SK-N-SH treated with all-trans-retinoic acid at 6 μM for 48 hours (cell line): ENCODE results near the gene ATN1.

Experiments used
- ATAC-seq: fragments of 200-7000 bp; cut with Tn5 transposase; 3 replicates; pipeline ENCODE4 v1.9.1; 2020; ENCODE audit warnings: mild to moderate bottlenecking, moderate library complexity
- ARNTL ChIP-seq: fragments of 450-650 bp; formaldehyde crosslinking; IDR thresholded peaks from 2 replicates; pipeline ENCODE4 v1.5.0; 2020; ENCODE audit warnings: low read depth, mild to moderate bottlenecking, moderate library complexity, borderline replicate concordance
- CSDC2 ChIP-seq: fragments of 250-450 bp; sonication (Bioruptor Pico); IDR thresholded peaks from 2 replicates; pipeline ENCODE4 v1.5.0; 2020; ENCODE audit warnings: mild to moderate bottlenecking, moderate library complexity
- ESRRG ChIP-seq: fragments of 250-450 bp; sonication (Bioruptor Pico); IDR thresholded peaks from 2 replicates; pipeline ENCODE4 v1.6.1; 2021; ENCODE audit warnings: mild to moderate bottlenecking
- GLIS3 ChIP-seq: fragments of 250-450 bp; sonication (Bioruptor Pico); IDR thresholded peaks from 2 replicates; pipeline ENCODE4 v1.5.0; 2020; ENCODE audit warnings: mild to moderate bottlenecking, moderate library complexity
- ISL1 ChIP-seq: fragments of 250-450 bp; sonication (Bioruptor Pico); IDR thresholded peaks from 2 replicates; pipeline ENCODE4 v2.1.2; 2022; ENCODE audit warnings: mild to moderate bottlenecking, moderate library complexity
- OSR1 ChIP-seq: fragments of 250-450 bp; sonication (Bioruptor Pico); IDR thresholded peaks from 2 replicates; pipeline ENCODE4 v1.8.0; 2022; ENCODE audit warnings: moderate library complexity, mild to moderate bottlenecking, inconsistent platforms
- PATZ1 ChIP-seq: fragments of 250-450 bp; sonication (Bioruptor Pico); IDR thresholded peaks from 2 replicates; pipeline ENCODE4 v1.8.0; 2020; ENCODE audit warnings: mild to moderate bottlenecking, moderate library complexity, borderline replicate concordance
- POU6F1 ChIP-seq: fragments of 250-450 bp; sonication (Bioruptor Pico); IDR thresholded peaks from 2 replicates; pipeline ENCODE4 v1.8.0; 2021; ENCODE audit warnings: low read depth, mild to moderate bottlenecking, moderate library complexity, borderline replicate concordance
- PPARA ChIP-seq: fragments of 250-450 bp; sonication (Bioruptor Pico); IDR thresholded peaks from 2 replicates; pipeline ENCODE4 v1.5.0; 2020; ENCODE audit warnings: mild to moderate bottlenecking, borderline replicate concordance
- RARB ChIP-seq: fragments of 250-450 bp; sonication (Bioruptor Pico); IDR thresholded peaks from 2 replicates; pipeline ENCODE4 v1.8.0; 2021; ENCODE audit warnings: mild to moderate bottlenecking, moderate library complexity
- SNAI2 ChIP-seq: fragments of 250-450 bp; sonication (Bioruptor Pico); IDR thresholded peaks from 2 replicates; pipeline ENCODE4 v1.5.0; 2020; ENCODE audit warnings: mild to moderate bottlenecking, moderate library complexity
- TCF4 ChIP-seq: fragments of 250-450 bp; sonication (Bioruptor Pico); IDR thresholded peaks from 2 replicates; pipeline ENCODE4 v1.8.0; 2021; ENCODE audit warnings: mild to moderate bottlenecking, moderate library complexity, borderline replicate concordance
- ZC3H10 ChIP-seq: fragments of 250-450 bp; sonication (Bioruptor Pico); IDR thresholded peaks from 2 replicates; pipeline ENCODE4 v1.5.1; 2021; ENCODE audit warnings: mild to moderate bottlenecking, moderate library complexity
- ZFP3 ChIP-seq: fragments of 250-450 bp; sonication (Bioruptor Pico); IDR thresholded peaks from 2 replicates; pipeline ENCODE4 v1.5.0; 2020; ENCODE audit warnings: mild to moderate bottlenecking, moderate library complexity
- ZFP30 ChIP-seq: fragments of 450-650 bp; formaldehyde crosslinking; IDR thresholded peaks from 2 replicates; pipeline ENCODE4 v1.5.0; 2022; ENCODE audit warnings: mild to moderate bottlenecking, moderate library complexity
- ZNF565 ChIP-seq: fragments of 450-650 bp; formaldehyde crosslinking; conservative IDR thresholded peaks from 2 replicates; pipeline ENCODE4 v1.5.0; 2020; ENCODE audit warnings: low read depth, mild to moderate bottlenecking, moderate library complexity
- ZNF70 ChIP-seq: fragments of 450-650 bp; formaldehyde crosslinking; IDR thresholded peaks from 2 replicates; pipeline ENCODE4 v1.5.0; 2020; ENCODE audit warnings: mild to moderate bottlenecking, moderate library complexity
- ZNF8 ChIP-seq: fragments of 450-650 bp; formaldehyde crosslinking; IDR thresholded peaks from 2 replicates; pipeline ENCODE4 v1.5.0; 2020; ENCODE audit warnings: mild to moderate bottlenecking, moderate library complexity

The ATN1 gene

DNA sequence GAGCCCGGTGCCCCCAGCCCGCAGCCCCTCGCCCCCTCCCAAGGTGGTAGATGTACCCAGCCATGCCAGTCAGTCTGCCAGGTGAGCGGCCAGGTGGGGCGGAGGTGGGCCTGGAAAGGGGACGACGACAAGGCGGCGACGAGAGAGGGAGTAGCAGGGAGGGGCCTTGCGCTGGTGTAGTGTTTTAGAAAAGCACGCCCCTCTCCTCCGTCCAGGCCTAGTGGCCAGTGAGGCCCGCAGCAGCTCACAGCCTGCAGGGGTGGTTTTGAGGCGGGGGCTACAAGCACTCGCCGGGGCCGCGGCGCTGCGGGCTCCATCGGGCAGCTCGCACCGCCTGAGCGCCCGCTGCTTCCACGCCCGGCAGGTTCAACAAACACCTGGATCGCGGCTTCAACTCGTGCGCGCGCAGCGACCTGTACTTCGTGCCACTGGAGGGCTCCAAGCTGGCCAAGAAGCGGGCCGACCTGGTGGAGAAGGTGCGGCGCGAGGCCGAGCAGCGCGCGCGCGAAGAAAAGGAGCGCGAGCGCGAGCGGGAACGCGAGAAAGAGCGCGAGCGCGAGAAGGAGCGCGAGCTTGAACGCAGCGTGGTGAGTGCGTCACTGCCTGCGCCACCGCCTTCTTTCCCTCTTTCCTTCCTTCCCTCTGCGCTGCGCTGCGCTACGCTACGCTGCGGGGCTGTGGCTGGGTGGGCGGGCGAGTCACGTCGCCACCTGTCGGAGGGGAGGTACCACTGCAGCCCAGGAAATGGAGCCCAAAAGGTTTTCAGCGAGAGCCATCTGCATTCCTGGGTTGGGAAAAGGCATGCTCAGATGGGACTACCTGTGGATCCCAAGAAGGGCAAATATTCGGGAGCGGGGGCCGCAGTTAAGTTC lies 10.0 kb downstream of the ATN1 start:
- ATAC-seq, result peak; percentile 92
- TF ChIP-seq OSR1 (CRISPR knock-in tag) (no peak), ESRRG (CRISPR knock-in tag) (no peak), POU6F1 (CRISPR knock-in tag) (no peak), ZC3H10 (CRISPR knock-in tag) (peak; percentile 6; the same call in 1 of the 2 replicates), SNAI2 (CRISPR knock-in tag) (no peak), ZNF70 (CRISPR knock-in tag) (peak; percentile 7; the same call in 1 of the 2 replicates), GLIS3 (0 out of 2 replicates have a peak, but pooled peaks have one; percentile 58), ZNF565 (CRISPR knock-in tag) (0 out of 2 replicates have a peak, but pooled peaks have one; percentile 43), TCF4 (CRISPR knock-in tag) (no peak), CSDC2 (CRISPR knock-in tag) (peak; percentile 63; the same call in 1 of the 2 replicates)

DNA sequence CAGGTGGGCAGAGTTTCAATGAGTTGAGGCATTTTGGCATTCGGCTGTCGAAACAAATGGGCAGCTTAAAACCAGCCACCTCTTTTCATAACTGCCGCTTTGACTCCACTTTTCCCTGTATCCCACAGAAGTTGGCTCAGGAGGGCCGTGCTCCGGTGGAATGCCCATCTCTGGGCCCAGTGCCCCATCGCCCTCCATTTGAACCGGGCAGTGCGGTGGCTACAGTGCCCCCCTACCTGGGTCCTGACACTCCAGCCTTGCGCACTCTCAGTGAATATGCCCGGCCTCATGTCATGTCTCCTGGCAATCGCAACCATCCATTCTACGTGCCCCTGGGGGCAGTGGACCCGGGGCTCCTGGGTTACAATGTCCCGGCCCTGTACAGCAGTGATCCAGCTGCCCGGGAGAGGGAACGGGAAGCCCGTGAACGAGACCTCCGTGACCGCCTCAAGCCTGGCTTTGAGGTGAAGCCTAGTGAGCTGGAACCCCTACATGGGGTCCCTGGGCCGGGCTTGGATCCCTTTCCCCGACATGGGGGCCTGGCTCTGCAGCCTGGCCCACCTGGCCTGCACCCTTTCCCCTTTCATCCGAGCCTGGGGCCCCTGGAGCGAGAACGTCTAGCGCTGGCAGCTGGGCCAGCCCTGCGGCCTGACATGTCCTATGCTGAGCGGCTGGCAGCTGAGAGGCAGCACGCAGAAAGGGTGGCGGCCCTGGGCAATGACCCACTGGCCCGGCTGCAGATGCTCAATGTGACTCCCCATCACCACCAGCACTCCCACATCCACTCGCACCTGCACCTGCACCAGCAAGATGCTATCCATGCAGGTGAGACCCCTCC lies 10.8 kb downstream of the ATN1 start:
- no peak for ATAC-seq
- TF ChIP-seq ISL1 (no peak), GLIS3 (no peak), TCF4 (CRISPR knock-in tag) (no peak), ARNTL (CRISPR knock-in tag) (no peak), ZC3H10 (CRISPR knock-in tag) (no peak), ZFP3 (CRISPR knock-in tag) (no peak), ZNF8 (CRISPR knock-in tag) (no peak), PPARA (no peak), POU6F1 (CRISPR knock-in tag) (no peak), ZFP30 (CRISPR knock-in tag) (no peak)
- TF ChIP-seq, all 23 proteins: peak for 0

DNA sequence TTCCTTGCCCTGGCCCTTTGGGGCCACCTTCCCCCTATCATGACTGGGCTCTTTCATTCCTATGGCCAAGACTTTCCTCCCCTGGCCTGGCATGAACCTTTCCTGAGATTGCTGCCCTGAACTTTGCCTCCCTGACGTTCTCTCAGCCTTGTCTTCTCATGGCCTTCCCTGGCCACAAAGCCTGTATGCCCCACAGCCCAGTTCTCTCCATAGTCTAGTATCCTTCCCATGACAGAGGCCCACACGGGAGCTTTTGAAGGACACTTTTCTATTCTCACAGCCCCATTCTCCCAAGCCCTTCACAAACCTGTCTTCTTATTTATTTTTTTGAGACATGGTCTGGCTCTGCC lies 11.4 kb downstream of the ATN1 start:
- no peak for ATAC-seq
- TF ChIP-seq ZNF565 (CRISPR knock-in tag) (no peak), RARB (CRISPR knock-in tag) (no peak), OSR1 (CRISPR knock-in tag) (no peak)

GRCh38 chr12:6941267-6941666 lies 13.5 kb downstream of the ATN1 start:
- no peak for ATAC-seq
- TF ChIP-seq TCF4 (CRISPR knock-in tag) (no peak), ZNF565 (CRISPR knock-in tag) (no peak), POU6F1 (CRISPR knock-in tag) (no peak), GLIS3 (no peak), CSDC2 (CRISPR knock-in tag) (no peak), PATZ1 (CRISPR knock-in tag) (no peak), OSR1 (CRISPR knock-in tag) (no peak), ZFP30 (CRISPR knock-in tag) (no peak), SNAI2 (CRISPR knock-in tag) (no peak)
